ENCODE measurements around the gene CEACAM21. TPM values are rescaled to one million over a fixed set of nuclear protein-coding genes. Genes with fewer than 3 reads are reported as not detected.

The CEACAM21 gene
- total RNA-seq, 6 experiments from 2014 or later = 0.49 to 1.4 (median 1.2) TPM; not detected in 1

GRCh38 chr19:41619018-41619556, 43.1 kb downstream of the CEACAM21 start:
- Histone ChIP-seq H3K27ac (no peak overlapping the region), H3K4me3 (no peak overlapping the region), H3K9me3 (no peaks in the 10 kb centered on the region), H3K4me1 (no peaks in the 10 kb centered on the region), H3K36me3 (no peaks in the 10 kb centered on the region), H3K27me3 (no peaks in the 10 kb centered on the region)
- DNase-seq (no peak), ATAC-seq (no peak)
- WGBS (ENCODE audit: insufficient coverage, low coverage, low lambda C conversion rate, missing lambda C conversion rate) = 13% methylated on average over 3 of the region's 7 CpGs
- intact Hi-C loops (cut with DNase I) = no loop called here
- no peak for TF ChIP-seq POLR2A (IDR thresholded peaks at IDR 0.05)
- TF ChIP-seq CTCF (IDR thresholded peaks at IDR 0.05) = no peak

- TF ChIP-seq CTCF (IDR thresholded peaks at IDR 0.05) (no peak), POLR2A (IDR thresholded peaks at IDR 0.05) (no peak)
- Histone ChIP-seq H3K4me1 (no peaks in the 10 kb centered on the region), H3K9me3 (no peaks in the 10 kb centered on the region), H3K4me3 (no peak overlapping the region), H3K27me3 (no peaks in the 10 kb centered on the region), H3K27ac (no peak overlapping the region), H3K36me3 (no peaks in the 10 kb centered on the region)
- 65% methylated on average over 2 of the region's 5 CpGs for WGBS (ENCODE audit: insufficient coverage, low coverage, low lambda C conversion rate, missing lambda C conversion rate)
- DNase-seq (no peak), ATAC-seq (no peak)
- intact Hi-C loops (cut with DNase I) = no loop called here
These were observed 44.2 kb downstream of the CEACAM21 start for GRCh38 chr19:41620171-41620570.

- no peak for ATAC-seq
- TF ChIP-seq POLR2A (IDR thresholded peaks at IDR 0.05) = no peak
- TF ChIP-seq CTCF (IDR thresholded peaks at IDR 0.05) = no peak
- Histone ChIP-seq H3K9me3 (no peaks in the 10 kb centered on the region), H3K36me3 (no peaks in the 10 kb centered on the region), H3K4me3 (no peak overlapping the region), H3K4me1 (no peaks in the 10 kb centered on the region), H3K27me3 (no peaks in the 10 kb centered on the region), H3K27ac (no peak overlapping the region)
- 54% methylated on average over 4 of the region's 4 CpGs for WGBS (ENCODE audit: insufficient coverage, low coverage, low lambda C conversion rate, missing lambda C conversion rate)
- intact Hi-C loops (cut with DNase I) = no loop called here
- DNase-seq = no peak
These were observed 45.3 kb downstream of the CEACAM21 start for GRCh38 chr19:41621226-41621625.

GRCh38 chr19:41621654-41622053, 45.7 kb downstream of the CEACAM21 start:
- Histone ChIP-seq H3K9me3 (no peaks in the 10 kb centered on the region), H3K27me3 (no peaks in the 10 kb centered on the region), H3K27ac (no peak overlapping the region), H3K36me3 (no peaks in the 10 kb centered on the region), H3K4me1 (no peaks in the 10 kb centered on the region), H3K4me3 (no peak overlapping the region)
- TF ChIP-seq POLR2A (IDR thresholded peaks at IDR 0.05) (no peak), CTCF (IDR thresholded peaks at IDR 0.05) (no peak)
- 48% methylated on average over 7 of the region's 7 CpGs for WGBS (ENCODE audit: insufficient coverage, low coverage, low lambda C conversion rate, missing lambda C conversion rate)
- intact Hi-C loops (cut with DNase I) = no loop called here
- DNase-seq (no peak), ATAC-seq (peak in 3 of 4 donors; percentile 28 to 60 (median 31))

- Histone ChIP-seq H3K27ac (no peak overlapping the region), H3K4me3 (no peak overlapping the region), H3K27me3 (no peaks in the 10 kb centered on the region), H3K9me3 (no peaks in the 10 kb centered on the region), H3K4me1 (no peaks in the 10 kb centered on the region), H3K36me3 (no peaks in the 10 kb centered on the region)
- no peak for ATAC-seq
- 38% methylated on average over 4 of the region's 4 CpGs for WGBS (ENCODE audit: insufficient coverage, low coverage, low lambda C conversion rate, missing lambda C conversion rate)
- intact Hi-C loops (cut with DNase I) = no loop called here
- TF ChIP-seq POLR2A (IDR thresholded peaks at IDR 0.05) (no peak), CTCF (IDR thresholded peaks at IDR 0.05) (no peak)
- no peak for DNase-seq
These were observed 47.4 kb downstream of the CEACAM21 start for GRCh38 chr19:41623360-41623759.
